GM19193 (cell line): ENCODE results near the gene STAC2.

Experiments
- POLR2A ChIP-seq: IDR thresholded peaks from 4 replicates; pipeline ENCODE4 v1.6.1; 2011; ENCODE audit not compliant: insufficient read depth, insufficient read length; ENCODE audit errors: extremely low read depth

STAC2 gene

DNA sequence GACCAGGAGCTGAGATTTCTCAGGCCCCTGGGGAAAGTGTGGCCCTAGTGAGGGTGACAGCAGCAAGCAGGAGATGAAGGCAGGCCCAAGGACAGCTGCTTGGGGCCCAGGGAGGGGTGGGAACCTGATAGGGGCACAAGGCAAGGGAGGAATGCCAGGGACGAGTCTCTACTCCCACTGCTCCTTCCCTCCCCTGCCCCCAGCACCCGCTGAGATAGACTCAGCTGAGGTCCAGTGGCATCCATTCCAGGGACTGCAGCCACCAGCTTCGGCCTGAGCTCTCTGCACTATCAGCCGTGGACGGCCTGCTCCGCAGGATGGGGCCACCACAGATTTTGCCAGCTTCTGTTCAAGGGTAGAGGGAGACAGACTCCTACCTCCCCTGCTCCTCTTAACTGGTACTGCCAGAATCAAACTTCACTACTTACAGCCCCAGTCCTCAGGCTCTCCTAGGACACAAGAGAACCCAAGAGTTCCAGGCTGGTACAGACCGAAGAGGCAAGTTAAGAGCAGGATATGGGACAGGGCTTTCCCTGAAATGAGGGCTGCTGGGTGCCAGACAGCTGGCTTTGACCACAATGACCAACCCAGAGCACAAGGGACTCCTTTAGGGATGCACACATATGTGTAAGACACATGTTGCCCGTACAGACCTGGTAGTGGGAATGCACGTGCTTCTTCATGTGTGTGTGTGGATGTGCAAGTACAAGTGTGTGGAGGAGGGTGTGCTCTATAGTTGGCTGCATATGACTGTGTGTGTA lies 33.8 kb downstream of the STAC2 start:
- no peak for TF ChIP-seq POLR2A

DNA sequence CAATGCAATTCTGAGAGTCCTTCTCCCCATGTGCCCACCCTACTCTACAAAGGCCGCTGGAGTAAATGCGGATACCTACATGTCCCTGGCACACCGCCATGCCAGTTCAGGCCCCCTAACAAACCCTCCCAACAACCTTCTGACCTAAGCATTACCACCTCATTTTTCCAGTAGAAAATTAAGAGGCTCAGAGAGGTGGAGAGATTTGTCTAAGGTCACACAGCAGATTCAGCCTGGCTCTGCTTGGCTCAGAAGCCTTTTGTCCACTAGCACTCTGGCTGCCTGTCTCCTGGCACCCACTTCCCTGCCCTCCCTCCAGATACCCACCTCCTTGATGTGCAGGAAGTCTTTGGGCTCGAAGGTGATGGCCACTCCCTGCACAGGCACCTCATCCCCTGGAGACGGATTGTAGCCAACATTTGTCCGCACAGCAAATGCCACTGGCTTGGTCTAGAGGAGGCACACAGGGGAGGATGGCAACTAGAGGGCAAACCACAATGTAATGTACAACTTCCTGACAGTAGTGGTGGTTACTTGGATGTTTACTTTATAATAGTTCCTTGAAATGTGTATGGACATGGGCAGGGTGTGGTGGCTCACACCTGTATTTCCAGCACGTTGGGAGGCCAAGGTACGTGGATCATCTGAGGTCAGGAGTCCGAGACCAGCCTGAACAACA lies 38.5 kb downstream of the STAC2 start:
- TF ChIP-seq POLR2A: no peak

GRCh38 chr17:39186481-39187002 lies 39.2 kb downstream of the STAC2 start:
- no peak for TF ChIP-seq POLR2A

- TF ChIP-seq POLR2A: no peak
Measured at GRCh38 chr17:39183720-39184119, 42.0 kb downstream of the STAC2 start.

DNA sequence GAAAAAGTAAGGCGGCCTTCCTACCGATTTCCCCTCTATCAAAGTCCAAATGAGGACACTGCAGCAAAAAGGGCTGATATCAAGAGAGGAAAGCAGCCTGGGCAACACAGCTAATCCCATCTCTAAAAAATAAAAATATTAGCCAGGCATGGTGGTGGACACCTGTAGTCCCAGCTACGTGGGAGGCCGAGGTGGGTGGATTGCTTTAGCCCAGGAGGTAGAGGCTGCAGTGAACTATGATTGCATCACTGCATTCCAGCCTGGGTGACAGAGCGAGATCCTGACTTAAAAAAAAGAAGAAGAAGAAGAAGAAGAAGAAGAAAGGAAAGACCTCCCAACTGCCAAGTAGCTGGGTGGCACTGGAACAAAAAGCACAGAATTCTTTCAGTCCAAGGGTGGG lies 42.7 kb downstream of the STAC2 start:
- TF ChIP-seq POLR2A: no peak

DNA sequence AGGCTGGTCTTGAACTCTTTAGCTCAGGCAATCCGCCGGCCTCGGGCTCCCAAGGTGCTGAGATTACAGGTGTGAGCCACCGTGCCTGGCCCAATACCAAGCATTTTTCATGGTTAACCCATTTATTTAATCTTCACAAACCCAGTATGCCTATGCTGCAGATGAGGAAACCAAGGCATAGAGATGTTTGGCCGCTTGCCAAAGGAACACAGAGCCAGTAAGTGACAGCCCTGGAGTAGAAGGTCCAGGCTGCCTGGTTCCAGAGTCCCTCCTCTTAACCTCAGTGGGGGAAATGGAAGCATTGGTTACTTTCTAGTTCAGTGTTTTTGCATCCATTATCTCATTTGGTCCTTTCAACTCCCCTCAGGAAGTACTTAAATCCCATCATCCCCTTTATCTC lies 44.4 kb downstream of the STAC2 start:
- TF ChIP-seq POLR2A: no peak

GRCh38 chr17:39178536-39178935 lies 47.2 kb downstream of the STAC2 start:
- TF ChIP-seq POLR2A: no peak

DNA sequence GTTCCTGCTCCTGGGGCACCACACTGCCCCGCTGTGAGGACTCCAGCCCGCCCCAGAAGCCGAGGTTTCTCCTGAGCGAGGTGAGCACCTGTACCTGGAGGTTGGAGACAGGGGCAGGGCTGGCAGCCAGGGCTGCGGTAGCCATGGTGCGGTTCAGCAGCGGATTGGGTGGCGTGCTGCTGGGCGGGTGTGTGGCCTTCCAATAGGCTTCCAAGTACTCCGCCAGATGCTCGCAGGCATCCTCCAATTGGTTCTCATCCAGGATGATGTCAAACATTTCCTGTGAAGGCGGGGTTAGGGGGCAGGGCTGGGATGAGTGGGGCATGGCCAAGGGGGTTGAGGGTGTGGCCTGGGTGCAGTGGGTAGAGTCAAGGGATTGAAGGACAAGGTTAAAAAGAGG lies 48.5 kb downstream of the STAC2 start:
- no peak for TF ChIP-seq POLR2A

DNA sequence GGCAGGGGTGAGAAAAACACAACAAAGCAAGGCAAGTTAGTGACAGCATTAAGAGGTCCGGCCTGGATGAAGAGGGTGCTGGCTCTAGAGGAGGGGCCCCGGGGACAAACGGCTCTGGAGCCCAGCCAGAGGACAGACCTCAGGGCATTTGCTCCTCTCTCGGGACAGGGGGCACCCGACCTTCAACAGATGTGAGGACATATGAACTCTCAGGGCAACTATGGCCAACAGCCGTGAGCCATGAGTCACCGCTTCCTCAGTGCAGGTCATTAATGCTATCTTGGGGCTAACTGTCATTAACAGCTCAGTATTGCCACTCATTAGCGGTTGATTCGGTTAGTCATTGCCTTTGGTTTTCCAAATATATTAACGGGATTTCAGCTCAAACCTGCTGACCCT lies 50.1 kb downstream of the STAC2 start:
- TF ChIP-seq POLR2A: no peak

GRCh38 chr17:39174920-39175694 lies 50.6 kb downstream of the STAC2 start:
- no peak for TF ChIP-seq POLR2A

- TF ChIP-seq POLR2A: no peak
Measured at GRCh38 chr17:39173526-39174274, 52.0 kb downstream of the STAC2 start.

DNA sequence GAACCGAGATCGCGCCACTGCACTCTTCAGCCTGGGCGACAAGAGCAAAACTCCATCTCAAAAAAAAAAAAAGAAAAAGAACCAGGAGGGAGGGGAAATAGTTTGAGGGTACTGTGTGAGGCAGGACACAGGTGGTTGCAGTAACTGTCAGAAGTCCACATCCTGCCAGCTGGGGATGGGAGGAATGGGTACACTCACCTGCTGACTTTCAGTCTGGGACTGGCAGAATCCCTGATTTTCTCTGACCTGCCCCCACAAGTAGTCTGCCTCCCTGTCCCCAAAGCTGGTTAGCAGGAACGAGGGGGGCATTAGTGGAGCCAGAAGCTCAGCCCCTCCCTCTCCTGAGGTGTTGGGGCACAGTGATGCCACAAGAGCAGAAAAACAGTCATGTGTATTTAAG lies 52.7 kb downstream of the STAC2 start:
- no peak for TF ChIP-seq POLR2A

DNA sequence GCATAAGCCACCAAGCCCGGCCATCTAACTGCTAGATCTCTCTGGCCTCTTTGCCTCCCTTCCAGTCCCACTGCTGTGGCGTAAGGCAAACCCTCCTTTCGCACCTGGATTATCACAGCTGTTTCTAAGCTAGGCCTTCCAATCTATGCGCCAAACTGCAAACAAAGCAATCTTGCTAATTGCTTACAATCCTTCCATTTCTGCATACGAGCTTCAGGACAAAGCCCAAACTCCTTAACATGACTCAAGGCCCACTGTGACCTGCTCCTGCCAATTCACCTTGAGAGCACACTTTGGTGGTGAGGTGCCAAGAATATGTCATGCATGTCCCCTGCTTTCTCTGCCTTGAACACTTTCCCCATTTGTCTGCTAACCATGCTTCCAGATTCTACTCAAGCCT lies 53.8 kb downstream of the STAC2 start:
- no peak for TF ChIP-seq POLR2A

DNA sequence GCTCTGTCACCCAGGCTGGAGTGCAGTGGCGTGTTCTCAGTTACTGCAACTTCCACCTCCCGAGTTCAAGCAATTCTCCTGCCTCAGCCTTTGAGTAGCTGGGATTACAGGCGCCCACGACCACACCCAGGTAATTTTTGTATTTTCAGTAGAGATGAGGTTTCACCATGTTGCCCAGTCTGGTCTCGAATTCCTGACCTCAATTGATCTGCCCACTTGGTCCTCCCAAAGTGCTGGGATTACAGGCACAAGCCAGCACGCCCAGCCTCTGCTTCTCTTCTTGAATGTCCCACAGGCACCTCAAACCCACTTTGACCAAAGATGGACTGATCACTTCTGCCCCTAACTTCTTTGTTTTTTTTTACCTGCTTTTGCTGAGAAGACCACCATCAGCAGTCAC lies 55.2 kb downstream of the STAC2 start:
- no peak for TF ChIP-seq POLR2A

DNA sequence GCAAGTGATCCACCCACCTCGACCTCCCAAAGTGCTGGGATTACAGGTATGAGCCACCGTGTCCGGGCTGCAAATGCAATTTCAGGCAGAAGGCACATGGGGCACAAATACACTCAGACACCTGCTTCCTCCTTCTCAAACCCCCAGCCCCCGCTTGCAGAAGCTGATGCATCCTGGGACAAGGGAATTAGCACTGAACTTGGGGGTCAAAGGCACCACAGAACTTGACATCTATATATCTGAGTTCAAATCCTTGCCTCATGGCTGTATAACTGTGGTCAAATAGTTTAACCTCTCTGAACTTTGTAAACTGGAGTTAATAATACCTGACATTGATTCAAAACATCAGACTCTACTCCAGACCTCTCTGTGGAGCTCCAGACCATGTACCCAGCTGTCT lies 55.6 kb downstream of the STAC2 start:
- TF ChIP-seq POLR2A: no peak
